Upper lobe of right lung (tissue), 1 donor: ENCODE results near the gene RSBN1. TPM values are rescaled to one million over a fixed set of nuclear protein-coding genes. Genes with fewer than 3 reads are reported as not detected.

Experiments used
- ATAC-seq: fragments of 200-7000 bp; cut with Tn5 transposase; one replicate; pipeline ENCODE4 v1.9.1; 2020; ENCODE audit warnings: mild to moderate bottlenecking, moderate library complexity
- DNase-seq: peaks from one replicate; pipeline ENCODE4 v3.0.0-alpha.2; 2020
- H3K27ac ChIP-seq: fragments of 200-600 bp; one replicate; pipeline ENCODE4 v1.8.0; 2022
- H3K27me3 ChIP-seq: fragments of 200-600 bp; one replicate; pipeline ENCODE4 v1.8.0; 2022; ENCODE audit warnings: mild to moderate bottlenecking
- H3K36me3 ChIP-seq: fragments of 200-600 bp; one replicate; pipeline ENCODE4 v1.8.0; 2022
- H3K4me1 ChIP-seq: fragments of 200-600 bp; one replicate; pipeline ENCODE4 v1.8.0; 2022
- H3K4me3 ChIP-seq: fragments of 200-600 bp; one replicate; pipeline ENCODE4 v1.8.0; 2022; ENCODE audit warnings: mild to moderate bottlenecking
- H3K9me3 ChIP-seq: fragments of 200-600 bp; one replicate; pipeline ENCODE4 v1.8.0; 2022
- CTCF ChIP-seq: fragments of 200-600 bp; IDR thresholded peaks from one replicate; pipeline ENCODE4 v1.8.0; 2022; ENCODE audit warnings: antibody characterized with exemption
- intact Hi-C: fragments of 100-400 bp; cut with DNase I; formaldehyde crosslinking; loops from one replicate; pipeline ENCODE4 v1.11.0; 2022
- long read RNA-seq: library from polyadenylated mRNA; unstranded; transcript quantifications from one replicate; pipeline ENCODE4 v2.0.0, GENCODE V29; 2021
- total RNA-seq: library from RNA; stranded (reverse); fragmentation: NEBNext Ultra II Directional; extraction: Animal tissue kit (Norgen Biotek cat#: 25700); gene quantifications from one replicate; pipeline ENCODE4 v1.2.1, GENCODE V29; 2021
- donor health status: DM: no; HTN: yes; CAD: no; lungs with severe emphysema.

The RSBN1 gene
- 23.2 TPM for total RNA-seq
- long read RNA-seq, full-length matches to known transcripts: 23 of 43 reads
- long read RNA-seq, partial matches to known transcripts: 16 of 43 reads
- long read RNA-seq, other reads (novel, unspliced or antisense): 4 of 43 reads

GRCh38 chr1:113811888-113812660, at the start of gene RSBN1:
RSBN1 (minus strand) TSS chr1:113812476; CDS start chr1:113812412, 64 bp downstream.
- no peaks in the 10 kb centered on the region for H3K27me3 ChIP-seq
- no peaks in the 10 kb centered on the region for H3K9me3 ChIP-seq
- ATAC-seq: peak; percentile 98
- peak within 1 kb of the TSS; percentile 95 for H3K27ac ChIP-seq
- H3K4me3 ChIP-seq: peak within 1 kb of the TSS; percentile 83
- TF ChIP-seq CTCF: peak; percentile 12
- intact Hi-C loops: no loop called here
- DNase-seq: peak; percentile 99
- no peaks in the 10 kb centered on the region for H3K36me3 ChIP-seq
- H3K4me1 ChIP-seq: peaks cover 18% of the 10 kb centered on the region

GRCh38 chr1:113861641-113862040, 49.4 kb upstream of the RSBN1 start:
- Histone ChIP-seq H3K9me3 (no peaks in the 10 kb centered on the region), H3K27ac (no peak overlapping the region), H3K4me1 (peaks cover 18% of the 10 kb centered on the region), H3K36me3 (no peaks in the 10 kb centered on the region), H3K27me3 (no peaks in the 10 kb centered on the region), H3K4me3 (no peak overlapping the region)
- TF ChIP-seq CTCF: no peak
- no peak for DNase-seq
- ATAC-seq: no peak
- intact Hi-C loops: no loop called here

- H3K27ac ChIP-seq: no peak overlapping the region
- H3K4me1 ChIP-seq: peaks cover 25% of the 10 kb centered on the region
- no peak for TF ChIP-seq CTCF
- no peak for ATAC-seq
- H3K27me3 ChIP-seq: no peaks in the 10 kb centered on the region
- intact Hi-C loops: no loop called here
- no peak for DNase-seq
- no peak overlapping the region for H3K4me3 ChIP-seq
- H3K9me3 ChIP-seq: no peaks in the 10 kb centered on the region
- H3K36me3 ChIP-seq: no peaks in the 10 kb centered on the region
Measured at GRCh38 chr1:113860891-113861290, 48.6 kb upstream of the RSBN1 start.

GRCh38 chr1:113859478-113860175, 47.4 kb upstream of the RSBN1 start:
- Histone ChIP-seq H3K27me3 (no peaks in the 10 kb centered on the region), H3K36me3 (no peaks in the 10 kb centered on the region), H3K9me3 (no peaks in the 10 kb centered on the region), H3K4me1 (peaks cover 28% of the 10 kb centered on the region), H3K27ac (no peak overlapping the region), H3K4me3 (no peak overlapping the region)
- peak; percentile 61 for ATAC-seq
- no peak for TF ChIP-seq CTCF
- intact Hi-C loops: no loop called here
- no peak for DNase-seq

- no peaks in the 10 kb centered on the region for H3K9me3 ChIP-seq
- intact Hi-C loops: no loop called here
- H3K27me3 ChIP-seq: no peaks in the 10 kb centered on the region
- no peak for DNase-seq
- ATAC-seq: no peak
- no peak overlapping the region for H3K27ac ChIP-seq
- H3K36me3 ChIP-seq: no peaks in the 10 kb centered on the region
- H3K4me3 ChIP-seq: no peak overlapping the region
- TF ChIP-seq CTCF: no peak
- peaks cover 28% of the 10 kb centered on the region for H3K4me1 ChIP-seq
Measured at GRCh38 chr1:113858982-113859381, 46.7 kb upstream of the RSBN1 start.
